Colonic mucosa (tissue), 4 donors: ENCODE data around the gene COL4A2. TPM values are rescaled to one million over a fixed set of nuclear protein-coding genes. Genes with fewer than 3 reads are reported as not detected.
A peak's percentile ranks its signal among the peaks of the same experiment; 100 is the strongest.

Experiments used
- DNase-seq: peaks from one replicate; pipeline ENCODE4 v3.0.0-alpha.2; 2020
- H3K27ac ChIP-seq: fragments of 200-600 bp; one replicate; pipeline ENCODE4 v1.8.0; 2021
- H3K27me3 ChIP-seq: fragments of 200-600 bp; one replicate; pipeline ENCODE4 v1.8.0; 2021
- H3K36me3 ChIP-seq: fragments of 200-600 bp; one replicate; pipeline ENCODE4 v1.8.0; 2021
- H3K4me1 ChIP-seq: fragments of 200-600 bp; one replicate; pipeline ENCODE4 v1.8.0; 2021; ENCODE audit warnings: mild to moderate bottlenecking
- H3K4me3 ChIP-seq: fragments of 200-600 bp; one replicate; pipeline ENCODE4 v1.8.0; 2021
- H3K9ac ChIP-seq, 2 donors: one replicate each; pipeline ENCODE4 v1.7.0; 2013; ENCODE audit warnings: control low read depth in 2 of 2, low read depth in 2 of 2, low read length in 2 of 2
- H3K9me3 ChIP-seq: fragments of 200-600 bp; one replicate; pipeline ENCODE4 v1.8.0; 2021
- CTCF ChIP-seq: fragments of 200-600 bp; IDR thresholded peaks from one replicate; pipeline ENCODE4 v1.8.0; 2022; ENCODE audit warnings: antibody characterized with exemption, mild to moderate bottlenecking
- intact Hi-C: fragments of 100-400 bp; cut with DNase I; formaldehyde crosslinking; loops from one replicate; pipeline ENCODE4 v1.14.1; 2022
- total RNA-seq, 2 donors: library from RNA; stranded (reverse); fragmentation: NEBNext Ultra II Directional in 1 of 2; extraction: Animal tissue kit (Norgen Biotek cat#: 25700) in 1 of 2; gene quantifications; one replicate each; pipeline ENCODE4 v1.2.1, GENCODE V29; 2021
- donor health status: healthy.
- donor health status: DM: no; HTN: no; CAD: no.
- donor health status: DM: no; HTN: no; CAD: no.

COL4A2 gene
- total RNA-seq, 2 donors from 2014 or later = 61.1 to 111 TPM

GRCh38 chr13:110331362-110331761 lies 24.3 kb downstream of the COL4A2 start:
- H3K27me3 ChIP-seq = no peaks in the 10 kb centered on the region
- H3K9ac ChIP-seq = no peak overlapping the region

GRCh38 chr13:110332750-110333149 lies 25.7 kb downstream of the COL4A2 start:
- DNase-seq = no peak
- no peaks in the 10 kb centered on the region for H3K4me1 ChIP-seq
- H3K27ac ChIP-seq = no peak overlapping the region
- intact Hi-C loops = no loop called here
- no peaks in the 10 kb centered on the region for H3K36me3 ChIP-seq
- H3K9ac ChIP-seq = no peak overlapping the region
- no peak for TF ChIP-seq CTCF
- no peaks in the 10 kb centered on the region for H3K27me3 ChIP-seq
- no peak overlapping the region for H3K4me3 ChIP-seq
- H3K9me3 ChIP-seq = no peaks in the 10 kb centered on the region

More at GRCh38 chr13:110331362-110331761, 24.3 kb downstream of the COL4A2 start:
- no peak for TF ChIP-seq CTCF
- H3K4me1 ChIP-seq = no peaks in the 10 kb centered on the region
- peak overlapping the region; percentile 30 for H3K27ac ChIP-seq
- no peaks in the 10 kb centered on the region for H3K9me3 ChIP-seq
- no peaks in the 10 kb centered on the region for H3K36me3 ChIP-seq
- no peak overlapping the region for H3K4me3 ChIP-seq
- no peak for DNase-seq
- intact Hi-C loops = no loop called here

- H3K9ac ChIP-seq = no peak overlapping the region
- no peaks in the 10 kb centered on the region for H3K9me3 ChIP-seq
- no peak overlapping the region for H3K4me3 ChIP-seq
- no peak for DNase-seq
- no peaks in the 10 kb centered on the region for H3K36me3 ChIP-seq
- H3K27ac ChIP-seq = no peak overlapping the region
- H3K4me1 ChIP-seq = no peaks in the 10 kb centered on the region
- no peaks in the 10 kb centered on the region for H3K27me3 ChIP-seq
- no peak for TF ChIP-seq CTCF
- intact Hi-C loops = no loop called here
Observed at GRCh38 chr13:110333837-110334236, 26.8 kb downstream of the COL4A2 start.

GRCh38 chr13:110334256-110334655 lies 27.2 kb downstream of the COL4A2 start:
- H3K9ac ChIP-seq = no peak overlapping the region
- H3K27me3 ChIP-seq = no peaks in the 10 kb centered on the region
- H3K4me1 ChIP-seq = no peaks in the 10 kb centered on the region
- intact Hi-C loops = no loop called here
- DNase-seq = no peak
- H3K9me3 ChIP-seq = no peaks in the 10 kb centered on the region
- H3K4me3 ChIP-seq = no peak overlapping the region
- TF ChIP-seq CTCF = no peak
- no peak overlapping the region for H3K27ac ChIP-seq
- H3K36me3 ChIP-seq = no peaks in the 10 kb centered on the region

GRCh38 chr13:110334841-110335490 lies 27.9 kb downstream of the COL4A2 start:
- TF ChIP-seq CTCF = no peak
- Histone ChIP-seq H3K9ac (no peak overlapping the region), H3K36me3 (no peaks in the 10 kb centered on the region), H3K27ac (no peak overlapping the region), H3K27me3 (no peaks in the 10 kb centered on the region), H3K4me1 (no peaks in the 10 kb centered on the region), H3K9me3 (no peaks in the 10 kb centered on the region), H3K4me3 (no peak overlapping the region)
- no peak for DNase-seq
- intact Hi-C loops = no loop called here
